Neural progenitor cell (in vitro differentiated cells): ENCODE results near the gene COPS8. TPM values are rescaled to one million over a fixed set of nuclear protein-coding genes. Genes with fewer than 3 reads are reported as not detected.

Experiments
- DNase-seq: peaks from one replicate; pipeline ENCODE4 v3.0.0-alpha.2; 2016; ENCODE audit warnings: low spot score
- H2AFZ ChIP-seq: fragments of 200-600 bp; sonication (generic); replicated peaks from 2 replicates; pipeline ENCODE4 v1.6.1; 2016; ENCODE audit warnings: antibody characterized with exemption
- H3F3A ChIP-seq: fragments of 200-600 bp; sonication (generic); 2 replicates; pipeline ENCODE4 v1.6.1; 2016; ENCODE audit warnings: antibody characterized with exemption, low read depth
- H3K27ac ChIP-seq: fragments of 200-600 bp; sonication (generic); 2 replicates; pipeline ENCODE4 v1.5.1; 2016; ENCODE audit warnings: mild to moderate bottlenecking
- H3K27me3 ChIP-seq: fragments of 200-600 bp; sonication (generic); 2 replicates; pipeline ENCODE4 v1.6.1; 2016; ENCODE audit warnings: mild to moderate bottlenecking, moderate library complexity
- H3K36me3 ChIP-seq: fragments of 200-600 bp; sonication (generic); 2 replicates; pipeline ENCODE4 v1.5.1; 2016
- H3K4me1 ChIP-seq: fragments of 200-600 bp; sonication (generic); 2 replicates; pipeline ENCODE4 v1.6.1; 2016; ENCODE audit warnings: mixed run types
- H3K4me2 ChIP-seq: fragments of 200-600 bp; sonication (generic); 2 replicates; pipeline ENCODE4 v1.6.1; 2016
- H3K4me3 ChIP-seq: fragments of 200-600 bp; sonication (generic); 2 replicates; pipeline ENCODE4 v1.5.1; 2016
- H3K79me2 ChIP-seq: fragments of 200-600 bp; sonication (generic); 2 replicates; pipeline ENCODE4 v1.6.1; 2016; ENCODE audit warnings: low read depth
- H3K9ac ChIP-seq: fragments of 200-600 bp; sonication (generic); 2 replicates; pipeline ENCODE4 v1.6.1; 2016
- H3K9me3 ChIP-seq: fragments of 200-600 bp; sonication (generic); 2 replicates; pipeline ENCODE4 v1.5.1; 2016; ENCODE audit warnings: low read depth
- H4K20me1 ChIP-seq: fragments of 200-600 bp; sonication (generic); 2 replicates; pipeline ENCODE4 v1.6.1; 2016; ENCODE audit warnings: low read depth
- H3K27ac Mint-ChIP-seq: 3 replicates; pipeline ENCODE4 v1.8.0; 2021; ENCODE audit warnings: mixed read lengths
- H3K27me3 Mint-ChIP-seq: 2 replicates; pipeline ENCODE4 v1.8.0; 2022; ENCODE audit warnings: low read depth, mild to moderate bottlenecking, inconsistent platforms, moderate library complexity, mixed read lengths; ENCODE audit not compliant: insufficient read depth
- H3K36me3 Mint-ChIP-seq: 3 replicates; pipeline ENCODE4 v1.8.0; 2021; ENCODE audit warnings: mixed read lengths
- H3K4me1 Mint-ChIP-seq: 3 replicates; pipeline ENCODE4 v1.8.0; 2021; ENCODE audit warnings: mixed read lengths
- H3K4me3 Mint-ChIP-seq: 3 replicates; pipeline ENCODE4 v1.8.0; 2021; ENCODE audit warnings: mild to moderate bottlenecking, moderate library complexity, mixed read lengths
- H3K9me3 Mint-ChIP-seq: 3 replicates; pipeline ENCODE4 v1.8.0; 2020; ENCODE audit warnings: mixed read lengths
- CTCF ChIP-seq: fragments of 200-600 bp; sonication (generic); IDR thresholded peaks from 2 replicates; pipeline ENCODE4 v1.5.1; 2017; ENCODE audit warnings: antibody characterized with exemption, mild to moderate bottlenecking
- EZH2 ChIP-seq: fragments of 200-600 bp; sonication (generic); IDR thresholded peaks from 2 replicates; pipeline ENCODE4 v1.6.1; 2017; ENCODE audit warnings: antibody characterized with exemption, mild to moderate bottlenecking, moderate library complexity
- EZH2phosphoT487 ChIP-seq: fragments of 200-600 bp; sonication (generic); IDR thresholded peaks from 2 replicates; pipeline ENCODE4 v1.6.1; 2017; ENCODE audit warnings: antibody characterized with exemption
- total RNA-seq: library from RNA; depleted of rRNA; stranded (reverse); fragments of >200 nt; gene quantifications from 2 replicates; pipeline ENCODE4 v1.2.3, GENCODE V29; 2015; ENCODE audit warnings: low replicate concordance

Gene COPS8
- total RNA-seq, 1 donor from 2014 or later: 267 TPM

- H4K20me1 ChIP-seq: no peaks in the 10 kb centered on the region
- TF ChIP-seq EZH2 (no peak), EZH2phosphoT487 (no peak), CTCF (no peak)
Measured at GRCh38 chr2:237118025-237118424, 32.3 kb downstream of the COPS8 start.

DNA sequence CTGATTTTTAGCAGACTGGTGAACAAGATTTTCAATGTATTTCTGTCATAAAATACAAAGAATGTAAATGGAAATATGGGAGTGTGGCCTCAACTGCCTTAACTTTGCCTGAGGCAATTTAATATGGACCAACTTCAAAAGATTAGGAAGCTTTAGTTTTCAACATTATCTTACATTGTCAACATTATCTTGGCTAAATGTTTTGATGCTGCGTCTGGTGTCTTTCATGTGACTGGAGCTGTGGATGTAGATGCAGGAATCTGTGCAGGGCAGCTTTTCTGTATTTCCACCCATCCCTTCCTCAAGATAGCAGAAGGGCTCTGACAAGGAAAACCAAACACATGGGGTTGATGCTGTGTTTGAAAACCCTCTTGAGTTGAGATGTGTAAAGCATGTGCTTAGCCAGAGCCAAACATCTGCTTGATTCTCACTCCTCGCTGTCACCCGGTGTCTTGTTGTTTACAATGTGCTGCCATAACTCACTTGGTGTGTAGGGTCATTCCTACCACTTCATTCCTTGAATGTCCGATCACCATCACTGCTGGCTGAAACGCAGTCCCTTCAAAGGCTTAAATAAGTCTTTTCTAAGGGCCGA is 33.0 kb downstream of the COPS8 start:
- no peaks in the 10 kb centered on the region for H3K36me3 ChIP-seq
- no peaks in the 10 kb centered on the region for H3K79me2 ChIP-seq
- no peaks in the 10 kb centered on the region for H3K27me3 ChIP-seq
- no peak overlapping the region for H3K9ac ChIP-seq
- Mint-ChIP-seq H3K27ac (no peak overlapping the region), H3K27me3 (no peaks in the 10 kb centered on the region), H3K9me3 (peaks cover 2% of the 10 kb centered on the region), H3K36me3 (no peaks in the 10 kb centered on the region), H3K4me3 (no peak overlapping the region), H3K4me1 (no peaks in the 10 kb centered on the region)
- H3K9me3 ChIP-seq: no peaks in the 10 kb centered on the region
- no peak overlapping the region for H3K27ac ChIP-seq
- H3F3A ChIP-seq: no peaks in the 10 kb centered on the region
- no peaks in the 10 kb centered on the region for H3K4me1 ChIP-seq
- no peak for DNase-seq
- no peak overlapping the region for H3K4me3 ChIP-seq
- TF ChIP-seq EZH2 (no peak), CTCF (no peak), EZH2phosphoT487 (no peak)
- no peak overlapping the region for H2AFZ ChIP-seq
- no peaks in the 10 kb centered on the region for H4K20me1 ChIP-seq
- H3K4me2 ChIP-seq: no peak overlapping the region

More at GRCh38 chr2:237118025-237118424, 32.3 kb downstream of the COPS8 start:
- Histone ChIP-seq H2AFZ (no peak overlapping the region), H3K36me3 (no peaks in the 10 kb centered on the region), H3K4me3 (no peak overlapping the region), H3K79me2 (no peaks in the 10 kb centered on the region), H3F3A (no peaks in the 10 kb centered on the region), H3K9me3 (no peaks in the 10 kb centered on the region), H3K4me1 (no peaks in the 10 kb centered on the region), H3K27me3 (no peaks in the 10 kb centered on the region), H3K9ac (no peak overlapping the region), H3K4me2 (no peak overlapping the region), H3K27ac (no peak overlapping the region)
- no peak overlapping the region for H3K4me3 Mint-ChIP-seq
- no peaks in the 10 kb centered on the region for H3K27me3 Mint-ChIP-seq
- H3K4me1 Mint-ChIP-seq: no peaks in the 10 kb centered on the region
- peaks cover 2% of the 10 kb centered on the region for H3K9me3 Mint-ChIP-seq
- no peaks in the 10 kb centered on the region for H3K36me3 Mint-ChIP-seq
- no peak overlapping the region for H3K27ac Mint-ChIP-seq
- no peak for DNase-seq

- Histone ChIP-seq H3K27ac (no peak overlapping the region), H3K27me3 (no peaks in the 10 kb centered on the region), H3K36me3 (no peaks in the 10 kb centered on the region), H3K4me1 (no peaks in the 10 kb centered on the region), H3K79me2 (no peaks in the 10 kb centered on the region), H3F3A (no peaks in the 10 kb centered on the region), H3K9me3 (no peaks in the 10 kb centered on the region), H3K9ac (no peak overlapping the region), H2AFZ (no peak overlapping the region), H3K4me2 (no peak overlapping the region), H4K20me1 (no peaks in the 10 kb centered on the region), H3K4me3 (no peak overlapping the region)
- no peak for DNase-seq
- Mint-ChIP-seq H3K27me3 (peaks cover 2% of the 10 kb centered on the region), H3K36me3 (no peaks in the 10 kb centered on the region), H3K9me3 (peaks cover 2% of the 10 kb centered on the region), H3K27ac (no peak overlapping the region), H3K4me1 (no peaks in the 10 kb centered on the region), H3K4me3 (no peak overlapping the region)
- no peak for TF ChIP-seq CTCF
- no peak for TF ChIP-seq EZH2phosphoT487
- no peak for TF ChIP-seq EZH2
Measured at GRCh38 chr2:237120916-237121315, 35.2 kb downstream of the COPS8 start.
